Measurements from ENCODE around the gene KLHL30. TPM values are rescaled to one million over a fixed set of nuclear protein-coding genes. Genes with fewer than 3 reads are reported as not detected.

KLHL30 gene
- total RNA-seq, 2 donors from 2014 or later = not detected

- no peaks in the 10 kb centered on the region for H3K4me1 Mint-ChIP-seq
- no peak overlapping the region for H3K27ac Mint-ChIP-seq
- no peaks in the 10 kb centered on the region for H3K27me3 Mint-ChIP-seq (ENCODE audit: insufficient read depth)
- no peak overlapping the region for H3K4me3 ChIP-seq (ENCODE audit: low read length)
- H3K9me3 Mint-ChIP-seq = no peaks in the 10 kb centered on the region
- no peak overlapping the region for H3K27ac ChIP-seq (ENCODE audit: low read depth, low read length)
- no peak for DNase-seq
- no peak overlapping the region for H3K4me3 Mint-ChIP-seq
- H3K4me1 ChIP-seq (ENCODE audit: control insufficient read depth, insufficient read depth, low read length) = no peaks in the 10 kb centered on the region
- H3K9ac ChIP-seq (ENCODE audit: extremely low read depth, low read length, poor library complexity, severe bottlenecking) = no peak overlapping the region
- H3K36me3 ChIP-seq (ENCODE audit: control insufficient read depth, insufficient read depth, low read length) = no peaks in the 10 kb centered on the region
- no peak for TF ChIP-seq CTCF (conservative IDR thresholded peaks at IDR 0.05)
- no peaks in the 10 kb centered on the region for H3K27me3 ChIP-seq (ENCODE audit: control insufficient read depth, insufficient read depth, low read length, poor library complexity, severe bottlenecking)
- no peaks in the 10 kb centered on the region for H3K9me3 ChIP-seq (ENCODE audit: control insufficient read depth, low read length)
- WGBS, 2 experiments (ENCODE audit: insufficient coverage in 1 of 2, insufficient read length in 1 of 2) = 93 to 94% methylated on average over 3 to 10 of the region's 10 CpGs
- H3K36me3 Mint-ChIP-seq (ENCODE audit: low read depth) = no peaks in the 10 kb centered on the region
Measured at GRCh38 chr2:238141541-238142318, 3.3 kb downstream of the KLHL30 start.

DNA sequence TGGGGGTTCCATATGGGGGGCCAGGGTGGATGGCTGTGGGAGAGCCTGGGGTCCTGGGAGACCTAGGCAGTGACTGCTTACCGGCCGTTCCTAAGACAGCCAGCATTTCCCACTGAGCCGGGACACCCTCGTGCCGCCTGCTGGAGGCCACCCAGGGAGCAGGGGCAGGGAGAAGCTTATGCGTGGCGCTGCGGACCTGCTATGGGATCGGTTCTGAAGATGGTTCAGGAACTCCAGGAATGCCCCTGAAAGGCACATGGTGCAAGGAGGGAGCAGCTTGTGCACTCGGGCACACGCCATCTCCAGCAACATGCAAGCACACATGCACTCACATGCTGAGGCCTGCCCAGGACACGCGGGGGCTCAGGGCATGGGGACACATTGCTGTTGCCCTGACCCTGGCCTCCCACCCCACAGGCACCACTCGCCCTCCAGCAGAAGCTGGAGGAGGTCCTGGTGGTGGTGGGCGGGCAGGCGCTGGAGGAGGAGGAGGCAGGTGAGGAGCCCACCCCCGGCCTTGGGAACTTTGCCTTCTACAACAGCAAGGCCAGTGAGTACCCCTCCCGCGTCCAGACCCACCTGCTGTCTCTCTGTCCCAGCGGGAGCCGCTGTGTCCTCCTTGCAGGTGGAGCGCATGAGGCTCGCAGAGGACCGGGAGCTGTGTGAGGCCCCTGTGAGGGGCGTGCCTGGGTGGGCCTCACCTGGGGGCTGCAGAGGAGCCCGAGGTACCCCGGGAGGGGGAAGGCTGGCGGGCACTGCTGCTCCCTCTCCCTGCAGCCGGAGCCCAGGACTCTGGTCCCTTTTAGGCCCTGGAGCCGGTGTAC, 4.1 kb downstream of the KLHL30 start:
- no peak overlapping the region for H3K4me3 ChIP-seq (ENCODE audit: low read length)
- no peaks in the 10 kb centered on the region for H3K36me3 ChIP-seq (ENCODE audit: control insufficient read depth, insufficient read depth, low read length)
- no peaks in the 10 kb centered on the region for H3K36me3 Mint-ChIP-seq (ENCODE audit: low read depth)
- TF ChIP-seq CTCF (conservative IDR thresholded peaks at IDR 0.05) = no peak
- H3K4me1 ChIP-seq (ENCODE audit: control insufficient read depth, insufficient read depth, low read length) = no peaks in the 10 kb centered on the region
- H3K27ac ChIP-seq (ENCODE audit: low read depth, low read length) = no peak overlapping the region
- H3K27ac Mint-ChIP-seq = no peak overlapping the region
- DNase-seq = no peak
- no peak overlapping the region for H3K9ac ChIP-seq (ENCODE audit: extremely low read depth, low read length, poor library complexity, severe bottlenecking)
- H3K27me3 Mint-ChIP-seq (ENCODE audit: insufficient read depth) = no peaks in the 10 kb centered on the region
- H3K4me3 Mint-ChIP-seq = no peak overlapping the region
- H3K9me3 ChIP-seq (ENCODE audit: control insufficient read depth, low read length) = no peaks in the 10 kb centered on the region
- H3K4me1 Mint-ChIP-seq = no peaks in the 10 kb centered on the region
- WGBS, 2 experiments (ENCODE audit: insufficient coverage in 1 of 2, insufficient read length in 1 of 2) = 89 to 90% methylated on average over 16 to 30 of the region's 30 CpGs
- H3K27me3 ChIP-seq (ENCODE audit: control insufficient read depth, insufficient read depth, low read length, poor library complexity, severe bottlenecking) = no peaks in the 10 kb centered on the region
- no peaks in the 10 kb centered on the region for H3K9me3 Mint-ChIP-seq

DNA sequence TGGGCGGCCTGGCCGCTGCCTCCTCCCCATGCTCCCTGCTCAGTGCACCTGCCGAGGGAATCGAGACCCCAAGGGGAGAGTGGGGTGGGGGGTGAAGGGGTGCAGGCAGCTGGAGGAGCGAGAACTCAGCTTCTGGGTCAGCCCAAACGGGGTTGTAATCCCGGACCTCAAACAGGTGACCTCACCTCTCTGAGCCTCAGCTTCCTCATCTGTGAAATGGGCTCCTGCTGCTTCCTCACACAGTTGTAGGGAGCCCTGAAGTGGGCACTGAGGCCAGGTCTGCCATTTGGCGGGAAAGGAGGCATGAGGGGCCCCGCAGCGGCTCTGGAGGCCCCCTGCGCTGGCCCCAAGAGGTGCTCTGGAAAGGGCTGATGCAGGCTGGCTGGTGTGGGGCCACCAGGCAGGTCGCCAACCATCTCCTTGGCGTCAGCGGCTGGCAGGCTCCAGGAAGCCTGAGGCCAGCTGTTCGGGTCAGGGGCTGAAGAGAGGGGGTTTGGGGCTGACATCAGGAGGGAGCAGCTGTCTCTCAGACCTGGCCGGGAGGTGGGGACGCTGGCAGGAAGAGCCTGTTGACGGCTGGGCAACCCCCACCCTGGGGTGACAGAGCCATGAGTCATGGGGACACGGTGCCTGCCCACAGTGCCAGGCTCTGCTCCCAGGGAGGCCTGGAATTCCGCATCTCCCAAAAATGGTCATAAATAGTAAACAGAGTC, 4.9 kb downstream of the KLHL30 start:
- H3K4me3 ChIP-seq (ENCODE audit: low read length) = no peak overlapping the region
- no peaks in the 10 kb centered on the region for H3K27me3 ChIP-seq (ENCODE audit: control insufficient read depth, insufficient read depth, low read length, poor library complexity, severe bottlenecking)
- H3K27ac ChIP-seq (ENCODE audit: low read depth, low read length) = no peak overlapping the region
- DNase-seq = no peak
- Mint-ChIP-seq H3K4me3 (no peak overlapping the region), H3K4me1 (no peaks in the 10 kb centered on the region), H3K9me3 (no peaks in the 10 kb centered on the region), H3K36me3 (ENCODE audit: low read depth) (no peaks in the 10 kb centered on the region), H3K27me3 (ENCODE audit: insufficient read depth) (no peaks in the 10 kb centered on the region), H3K27ac (no peak overlapping the region)
- no peaks in the 10 kb centered on the region for H3K4me1 ChIP-seq (ENCODE audit: control insufficient read depth, insufficient read depth, low read length)
- 89 to 96% methylated on average over 11 to 20 of the region's 20 CpGs for WGBS, 2 experiments (ENCODE audit: insufficient coverage in 1 of 2, insufficient read length in 1 of 2)
- H3K9ac ChIP-seq (ENCODE audit: extremely low read depth, low read length, poor library complexity, severe bottlenecking) = no peak overlapping the region
- H3K9me3 ChIP-seq (ENCODE audit: control insufficient read depth, low read length) = no peaks in the 10 kb centered on the region
- TF ChIP-seq CTCF (conservative IDR thresholded peaks at IDR 0.05) = no peak
- H3K36me3 ChIP-seq (ENCODE audit: control insufficient read depth, insufficient read depth, low read length) = no peaks in the 10 kb centered on the region

Data from endodermal cell (in vitro differentiated cells).